CD4-positive, alpha-beta T cell treated with Interleukin-15 for 4 hours (primary cell): Measurements from ENCODE around the gene TPD52L2.
"Not testable (repeated sequence)": the region's sequence is repeated elsewhere in the genome, so short reads cannot be mapped to it uniquely, and the experiment has no call there.

Source experiments
- DNase-seq: peaks from one replicate; pipeline ENCODE4 v3.0.0-alpha.2; 2020; ENCODE audit warnings: low spot score

TPD52L2 gene

GRCh38 chr20:63835021-63835858 is 29.8 kb upstream of the TPD52L2 start:
- DNase-seq, result no peak

- no peak for DNase-seq
Observed at GRCh38 chr20:63836458-63837344, 28.4 kb upstream of the TPD52L2 start.

- DNase-seq, result no peak
Observed at GRCh38 chr20:63837479-63837878, 27.6 kb upstream of the TPD52L2 start.

- DNase-seq, result no peak
Observed at GRCh38 chr20:63839620-63840019, 25.4 kb upstream of the TPD52L2 start.

- no peak for DNase-seq
Observed at GRCh38 chr20:63840405-63840828, 24.7 kb upstream of the TPD52L2 start.

- DNase-seq, result no peak
Observed at GRCh38 chr20:63842258-63842657, 22.8 kb upstream of the TPD52L2 start.

GRCh38 chr20:63843222-63843621 is 21.8 kb upstream of the TPD52L2 start:
- DNase-seq, result no peak

- no peak for DNase-seq
Observed at GRCh38 chr20:63843778-63844177, 21.3 kb upstream of the TPD52L2 start.

GRCh38 chr20:63844511-63844991 is 20.5 kb upstream of the TPD52L2 start:
- DNase-seq, result no peak

GRCh38 chr20:63846128-63846771 is 18.8 kb upstream of the TPD52L2 start:
- no peak for DNase-seq

- DNase-seq, result no peak
Observed at GRCh38 chr20:63846888-63847236, 18.2 kb upstream of the TPD52L2 start.

GRCh38 chr20:63847237-63848002 is 17.6 kb upstream of the TPD52L2 start:
- no peak for DNase-seq

- DNase-seq, result no peak
Observed at GRCh38 chr20:63848003-63848911, 16.8 kb upstream of the TPD52L2 start.

GRCh38 chr20:63850689-63851547 is 14.2 kb upstream of the TPD52L2 start:
- no peak for DNase-seq

GRCh38 chr20:63851548-63851943 is 13.5 kb upstream of the TPD52L2 start:
- DNase-seq, result not testable (repeated sequence)

- DNase-seq, result not testable (repeated sequence)
Observed at GRCh38 chr20:63853733-63854068, 11.4 kb upstream of the TPD52L2 start.

GRCh38 chr20:63854069-63854765 is 10.9 kb upstream of the TPD52L2 start:
- no peak for DNase-seq

- no peak for DNase-seq
Observed at GRCh38 chr20:63854766-63855362, 10.2 kb upstream of the TPD52L2 start.
